HG02885 (cell line): Measurements from ENCODE around the gene EPHA3.

Source experiments
- ATAC-seq: cut with Tn5 transposase; IDR thresholded peaks from one replicate; pipeline ENCODE4 v1.9.1; 2021; ENCODE audit warnings: mild to moderate bottlenecking; ENCODE audit not compliant: unreplicated experiment, poor library complexity

EPHA3 gene

DNA sequence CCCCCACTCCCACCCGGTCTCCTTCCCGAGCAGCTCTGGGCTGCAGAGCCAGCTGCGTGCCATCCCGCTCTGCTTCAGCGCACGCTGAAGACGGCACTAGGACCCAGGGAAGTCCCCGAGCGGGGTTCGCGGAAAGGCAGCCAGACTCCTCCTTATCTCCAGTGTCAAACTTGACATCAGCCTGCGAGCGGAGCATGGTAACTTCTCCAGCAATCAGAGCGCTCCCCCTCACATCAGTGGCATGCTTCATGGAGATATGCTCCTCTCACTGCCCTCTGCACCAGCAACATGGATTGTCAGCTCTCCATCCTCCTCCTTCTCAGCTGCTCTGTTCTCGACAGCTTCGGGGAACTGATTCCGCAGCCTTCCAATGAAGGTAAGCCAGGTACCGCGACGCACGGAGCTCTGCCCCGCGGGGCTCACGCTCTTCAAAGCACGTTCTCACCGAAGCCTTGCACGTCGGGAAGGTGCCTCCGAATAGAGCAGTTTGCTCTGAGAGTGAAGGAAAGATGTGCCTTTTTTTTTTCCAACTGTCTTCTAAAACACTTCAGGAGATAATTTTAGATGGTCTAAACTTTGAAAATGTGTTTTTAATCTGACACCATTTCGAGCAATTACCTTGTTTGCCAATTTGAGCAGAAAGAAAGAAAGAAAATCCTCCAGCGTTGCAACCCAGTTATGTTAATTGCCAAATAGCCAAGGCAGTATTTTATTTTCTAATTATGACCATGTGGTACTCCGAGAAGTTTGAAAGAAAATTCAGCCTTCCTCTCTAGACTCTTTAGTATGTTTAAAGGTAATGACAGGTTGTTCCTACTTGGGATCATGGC, at the start of gene EPHA3:
Gene EPHA3 (plus strand): TSS at position 161 of the 830 bp plus-strand sequence. CDS start 128 bp downstream, at position 289.
- ATAC-seq = peak; percentile 98

GRCh38 chr3:89058371-89058770, 49.0 kb upstream of the EPHA3 start:
- no peak for ATAC-seq

- no peak for ATAC-seq
Measured at GRCh38 chr3:89059211-89059925, 48.1 kb upstream of the EPHA3 start.

- no peak for ATAC-seq
Measured at GRCh38 chr3:89061259-89061658, 46.2 kb upstream of the EPHA3 start.

DNA sequence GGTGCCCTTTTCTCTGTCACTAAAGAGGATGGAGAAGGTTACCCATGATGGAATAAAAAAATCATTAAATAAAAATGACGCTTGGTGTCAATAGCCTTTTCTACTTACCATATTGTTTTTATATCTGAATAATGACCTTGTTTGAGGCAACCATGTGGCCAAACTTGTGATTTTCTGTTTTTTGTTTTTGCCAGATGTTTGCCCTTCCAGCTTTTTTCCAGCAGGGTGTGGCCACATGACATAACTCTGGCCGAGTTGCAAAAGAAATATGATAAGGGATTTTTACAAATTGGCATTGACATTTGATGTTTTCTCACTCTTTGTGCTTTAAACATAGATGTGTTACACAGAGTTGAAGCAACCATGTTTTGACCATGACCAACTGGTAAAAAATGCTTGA, 39.7 kb upstream of the EPHA3 start:
- ATAC-seq = no peak

DNA sequence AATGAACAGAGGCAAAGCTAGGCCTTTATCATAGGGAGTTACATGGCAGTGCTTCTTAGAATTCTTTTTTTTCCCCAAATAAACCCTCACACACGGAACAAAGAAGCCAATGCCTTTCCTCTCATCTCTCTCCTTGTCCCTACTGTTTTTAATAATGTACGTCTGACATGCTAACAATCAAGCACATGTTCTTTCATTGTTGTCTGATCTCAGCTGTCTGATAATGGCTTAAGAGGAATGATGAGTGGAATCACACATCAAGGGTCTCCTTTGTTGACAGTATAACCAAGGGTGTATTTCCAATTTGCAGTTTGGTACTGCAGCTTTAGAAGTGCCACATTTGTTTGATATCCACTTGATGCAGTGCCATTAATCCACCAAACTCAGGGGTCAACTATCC, 34.8 kb upstream of the EPHA3 start:
- ATAC-seq = no peak

DNA sequence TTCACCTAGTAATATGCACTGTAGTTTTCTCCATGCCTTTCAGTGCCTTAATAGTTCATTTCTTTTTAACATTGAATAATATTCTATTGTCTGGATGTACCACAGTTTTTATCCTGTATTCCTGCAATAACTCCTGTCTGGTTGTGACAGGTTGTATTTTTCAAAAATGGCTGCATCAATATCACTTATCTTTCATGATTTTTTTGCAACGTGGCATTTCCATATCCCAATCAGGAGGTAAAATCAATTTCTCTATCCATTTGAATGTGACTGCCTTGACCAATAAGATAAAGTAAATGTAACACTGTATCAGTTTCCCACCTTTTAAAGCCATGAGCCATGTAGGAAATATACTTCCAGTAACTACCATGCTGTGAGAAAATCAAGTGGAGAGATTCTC, 27.5 kb upstream of the EPHA3 start:
- no peak for ATAC-seq

- ATAC-seq = no peak
Measured at GRCh38 chr3:89087851-89088250, 19.6 kb upstream of the EPHA3 start.

- ATAC-seq = no peak
Measured at GRCh38 chr3:89098173-89098572, 9.2 kb upstream of the EPHA3 start.

- ATAC-seq = peak; percentile 99
Measured at GRCh38 chr3:89098964-89099585, 8.3 kb upstream of the EPHA3 start.

DNA sequence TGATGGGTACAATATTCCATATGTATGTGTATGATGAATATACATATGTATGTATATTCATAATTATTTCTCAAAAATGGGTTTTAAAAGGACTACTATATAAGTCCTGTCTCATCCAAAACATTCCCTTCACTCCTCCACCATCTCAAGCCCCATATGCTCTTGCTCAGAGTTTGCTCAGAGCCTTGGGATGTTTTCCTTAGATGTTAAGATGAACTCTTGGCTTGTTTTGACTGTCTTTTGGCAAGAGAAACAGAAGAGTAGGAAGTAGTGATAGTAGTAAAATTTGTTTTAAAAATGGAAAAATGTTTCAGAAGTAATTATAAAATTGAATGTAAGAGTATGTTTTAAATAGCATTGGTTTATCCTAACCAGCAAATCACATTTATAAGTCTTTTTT, 6.2 kb upstream of the EPHA3 start:
- ATAC-seq = no peak

DNA sequence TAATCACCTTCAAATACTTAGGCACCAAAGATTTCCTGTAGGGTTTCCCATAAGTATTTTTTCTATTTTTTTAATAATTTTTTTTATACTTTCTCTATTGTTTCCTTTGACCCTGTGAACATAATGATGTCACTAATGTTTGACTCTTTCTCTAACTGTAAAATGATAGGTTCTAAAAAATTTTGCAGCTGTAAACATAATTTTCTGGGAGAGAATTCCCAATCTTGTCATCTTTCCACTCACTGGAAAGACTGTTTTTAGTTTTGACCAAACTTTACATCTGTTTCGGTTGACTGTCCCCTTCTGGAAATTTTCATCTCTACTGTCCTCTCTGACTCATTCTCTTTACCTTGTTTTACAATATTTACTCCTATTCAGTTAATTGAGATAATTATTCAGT, 5.5 kb upstream of the EPHA3 start:
- ATAC-seq = no peak

- ATAC-seq = no peak
Measured at GRCh38 chr3:89104499-89104898, 2.9 kb upstream of the EPHA3 start.

GRCh38 chr3:89105503-89105902, 1.9 kb upstream of the EPHA3 start:
- ATAC-seq = no peak

GRCh38 chr3:89108291-89108550, 800 bp downstream of the EPHA3 start:
- ATAC-seq = no peak

DNA sequence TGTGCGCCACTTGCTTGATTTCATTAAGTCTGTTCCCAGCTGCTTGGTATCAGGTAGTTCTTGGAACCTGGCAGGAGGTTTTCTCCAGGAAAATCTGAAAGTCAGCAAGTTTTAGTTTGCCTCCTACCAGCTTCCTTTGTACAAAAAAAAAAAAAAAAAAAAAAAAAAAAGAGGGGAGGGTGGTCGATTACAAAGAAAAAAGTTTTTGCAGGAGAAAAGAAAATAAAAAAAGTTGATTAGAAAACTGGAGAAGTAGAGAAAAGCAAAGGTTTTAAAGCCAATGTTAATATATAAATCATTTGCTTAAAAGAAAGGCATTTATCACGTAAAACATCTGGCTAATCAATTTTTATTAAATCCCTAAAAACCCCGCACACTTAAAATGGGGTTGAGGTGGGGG, 5.9 kb downstream of the EPHA3 start:
- no peak for ATAC-seq

DNA sequence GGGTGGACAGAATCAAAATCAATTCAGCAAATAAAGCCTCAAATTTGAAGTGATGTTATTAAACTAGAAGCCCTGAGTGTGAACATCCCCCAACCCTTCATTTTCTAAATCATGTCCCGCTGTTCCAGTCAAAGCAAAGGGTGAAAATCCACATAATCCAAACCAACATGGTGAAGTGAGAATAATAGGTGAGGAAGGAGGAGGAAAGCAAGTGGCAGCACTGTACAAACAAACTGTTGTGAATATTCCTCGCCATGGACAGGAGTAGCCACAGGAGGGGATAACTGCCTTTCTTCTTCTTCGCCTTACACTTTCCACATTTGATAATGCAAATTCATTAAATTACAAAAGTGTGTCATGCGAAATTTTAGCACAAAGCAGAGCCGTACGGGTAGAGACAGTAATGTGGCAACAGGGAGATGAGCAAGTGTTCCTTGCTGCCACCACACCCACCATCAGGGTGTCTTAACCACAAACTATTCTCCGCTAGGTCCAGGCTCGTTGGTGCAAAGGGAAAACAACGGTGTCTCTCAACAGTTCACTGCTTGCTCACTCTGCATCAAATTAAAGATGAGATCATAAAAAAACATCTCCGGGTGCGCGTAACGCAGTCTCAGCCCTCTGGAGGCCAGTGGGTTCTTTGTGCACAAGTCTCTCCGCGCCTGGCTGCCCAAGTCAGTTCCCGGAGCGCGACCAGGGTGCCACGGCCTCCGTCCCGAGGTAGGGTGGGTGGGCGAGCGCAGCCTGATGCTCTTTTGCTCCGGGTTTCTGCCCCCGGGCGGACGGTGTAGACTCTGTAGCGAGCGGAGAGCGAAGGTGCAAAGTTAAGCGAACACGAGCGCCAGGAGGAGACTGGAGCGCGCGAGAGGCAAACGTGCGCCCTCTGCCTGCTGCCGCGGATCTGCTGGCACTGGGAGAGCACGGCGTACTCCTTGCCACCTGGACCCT, 6.7 kb downstream of the EPHA3 start:
- peak; percentile 89 for ATAC-seq

GRCh38 chr3:89114841-89115223, 7.4 kb downstream of the EPHA3 start:
- no peak for ATAC-seq

DNA sequence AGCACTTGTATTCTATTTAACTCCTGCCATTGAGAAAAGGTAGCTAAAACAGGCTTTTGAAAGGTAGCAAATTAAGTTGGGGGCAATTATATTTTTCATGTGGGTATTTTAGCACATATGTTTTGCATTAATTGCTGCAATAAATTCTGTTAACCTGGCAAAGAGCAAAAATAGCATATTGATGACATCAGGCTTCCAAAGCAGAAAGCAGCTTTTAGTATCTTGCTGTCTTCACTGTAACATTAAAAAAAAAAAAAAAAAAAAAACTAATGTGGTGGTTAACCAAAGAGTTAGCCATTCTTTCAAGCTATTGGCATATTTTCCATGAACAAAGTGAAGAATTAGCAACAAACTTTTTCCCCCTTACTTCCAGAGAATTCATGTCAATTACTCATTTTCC, 9.1 kb downstream of the EPHA3 start:
- ATAC-seq = no peak

GRCh38 chr3:89138048-89138447, 30.6 kb downstream of the EPHA3 start:
- ATAC-seq = no peak

- no peak for ATAC-seq
Measured at GRCh38 chr3:89139870-89140269, 32.4 kb downstream of the EPHA3 start.
